Tibial artery (tissue), 4 donors: ENCODE measurements around the gene WNT7A.

Experiments
- DNase-seq, 2 donors: peaks; one replicate each; pipeline ENCODE4 v3.0.0-alpha.2; 2019
- H3K27ac ChIP-seq, 2 donors: fragments of 200-600 bp; sonication (generic) in 1 of 2; 1 replicate in 1 of 2; 2 replicates in 1 of 2; pipeline ENCODE4 v1.5.1; 2018 to 2019; ENCODE audit warnings: mild to moderate bottlenecking in 1 of 2
- H3K27me3 ChIP-seq, 2 donors: fragments of 200-600 bp; sonication (generic) in 1 of 2; one replicate each; pipeline versions ENCODE4 v1.5.1 to v1.6.0; 2016 to 2019
- H3K36me3 ChIP-seq, 3 donors: fragments of 200-600 bp; sonication (generic) in 2 of 3; one replicate each; pipeline ENCODE4 v1.5.1; 2016 to 2019; ENCODE audit warnings: mild to moderate bottlenecking in 2 of 3
- H3K4me1 ChIP-seq, 4 donors: fragments of 200-600 bp; sonication (generic) in 2 of 4; 1 replicate in 3 of 4; 2 replicates in 1 of 4; pipeline ENCODE4 v1.5.1; 2016 to 2019
- H3K4me3 ChIP-seq, 2 donors: fragments of 200-600 bp; sonication (generic) in 1 of 2; 1 replicate in 1 of 2; 2 replicates in 1 of 2; pipeline ENCODE4 v1.5.1; 2018 to 2019; ENCODE audit warnings: mild to moderate bottlenecking in 2 of 2
- H3K9me3 ChIP-seq, 3 donors: fragments of 200-600 bp; sonication (generic) in 1 of 3; one replicate each; pipeline ENCODE4 v1.5.1; 2016 to 2019
- intact Hi-C: fragments of 100-400 bp; cut with DNase I; formaldehyde crosslinking; loops from one replicate; pipeline ENCODE4 v1.15.0; 2023; ENCODE audit warnings: low total_unique reads
- TF ChIP-seq, protein P1 (sequence below), 2 experiments: fragments of 200-600 bp in 1 of 2; fragments of 450-650 bp in 1 of 2; IDR thresholded peaks; one replicate each; pipeline ENCODE4 v1.5.1; 2017 to 2019; ENCODE audit warnings: antibody characterized with exemption in 2 of 2, mild to moderate bottlenecking in 1 of 2, moderate library complexity in 1 of 2

Gene WNT7A

DNA sequence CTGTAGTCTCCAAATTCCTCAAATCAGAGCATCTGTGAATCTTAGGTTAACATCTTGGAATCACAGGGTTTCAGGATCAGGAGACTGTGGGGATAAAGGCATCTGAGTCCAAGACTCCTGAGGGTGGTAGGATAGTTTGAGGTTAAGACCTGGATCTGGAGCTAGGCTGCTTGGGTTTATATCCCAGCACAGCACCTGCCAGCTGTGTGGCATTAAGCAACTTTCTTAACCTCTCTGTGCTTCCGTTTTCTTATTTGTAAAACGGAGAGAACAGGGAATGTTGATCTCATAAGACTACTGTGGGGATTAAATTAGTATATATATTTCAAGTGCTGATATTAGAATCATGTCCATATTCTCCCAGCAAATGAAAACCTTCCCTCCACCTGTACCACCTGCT is 33.6 kb downstream of the WNT7A start:
- peaks cover 0 to 40% of the 10 kb centered on the region in 2 donors for H3K27me3 ChIP-seq
- H3K27ac ChIP-seq, result no peak overlapping the region
- intact Hi-C loops, result no loop called here
- no peaks in the 10 kb centered on the region for H3K4me1 ChIP-seq
- DNase-seq, result no peak
- no peak overlapping the region for H3K4me3 ChIP-seq
- no peaks in the 10 kb centered on the region for H3K9me3 ChIP-seq
- no peaks in the 10 kb centered on the region for H3K36me3 ChIP-seq
- TF ChIP-seq, protein P1, sequence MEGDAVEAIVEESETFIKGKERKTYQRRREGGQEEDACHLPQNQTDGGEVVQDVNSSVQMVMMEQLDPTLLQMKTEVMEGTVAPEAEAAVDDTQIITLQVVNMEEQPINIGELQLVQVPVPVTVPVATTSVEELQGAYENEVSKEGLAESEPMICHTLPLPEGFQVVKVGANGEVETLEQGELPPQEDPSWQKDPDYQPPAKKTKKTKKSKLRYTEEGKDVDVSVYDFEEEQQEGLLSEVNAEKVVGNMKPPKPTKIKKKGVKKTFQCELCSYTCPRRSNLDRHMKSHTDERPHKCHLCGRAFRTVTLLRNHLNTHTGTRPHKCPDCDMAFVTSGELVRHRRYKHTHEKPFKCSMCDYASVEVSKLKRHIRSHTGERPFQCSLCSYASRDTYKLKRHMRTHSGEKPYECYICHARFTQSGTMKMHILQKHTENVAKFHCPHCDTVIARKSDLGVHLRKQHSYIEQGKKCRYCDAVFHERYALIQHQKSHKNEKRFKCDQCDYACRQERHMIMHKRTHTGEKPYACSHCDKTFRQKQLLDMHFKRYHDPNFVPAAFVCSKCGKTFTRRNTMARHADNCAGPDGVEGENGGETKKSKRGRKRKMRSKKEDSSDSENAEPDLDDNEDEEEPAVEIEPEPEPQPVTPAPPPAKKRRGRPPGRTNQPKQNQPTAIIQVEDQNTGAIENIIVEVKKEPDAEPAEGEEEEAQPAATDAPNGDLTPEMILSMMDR (IDR thresholded peaks at IDR 0.05), result no peak

DNA sequence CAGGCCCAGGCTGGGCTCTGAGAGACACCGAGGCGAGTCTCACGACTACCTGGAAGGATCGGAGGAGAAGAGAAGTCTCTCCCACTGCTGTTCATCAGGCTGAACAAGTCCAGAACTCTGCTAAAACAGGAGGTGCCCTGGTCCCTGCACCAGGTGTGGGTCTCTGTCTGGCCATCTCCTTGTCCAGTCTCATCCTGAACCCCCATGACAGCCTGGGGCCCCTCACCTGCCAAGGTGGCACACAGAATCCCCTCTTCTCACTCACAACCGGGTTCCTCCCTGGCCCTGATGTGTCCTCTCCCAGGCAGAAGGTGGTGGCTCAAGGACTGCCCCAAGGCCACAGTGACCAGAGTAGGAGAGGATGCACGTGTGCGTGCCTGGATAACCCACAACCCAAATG is 34.1 kb downstream of the WNT7A start:
- Histone ChIP-seq H3K4me1 (no peaks in the 10 kb centered on the region), H3K27ac (no peak overlapping the region), H3K9me3 (no peaks in the 10 kb centered on the region), H3K27me3 (peaks cover 0 to 37% of the 10 kb centered on the region in 2 donors), H3K36me3 (no peaks in the 10 kb centered on the region), H3K4me3 (no peak overlapping the region)
- TF ChIP-seq, protein P1 (IDR thresholded peaks at IDR 0.05), result no peak
- intact Hi-C loops, result no loop called here
- no peak for DNase-seq

DNA sequence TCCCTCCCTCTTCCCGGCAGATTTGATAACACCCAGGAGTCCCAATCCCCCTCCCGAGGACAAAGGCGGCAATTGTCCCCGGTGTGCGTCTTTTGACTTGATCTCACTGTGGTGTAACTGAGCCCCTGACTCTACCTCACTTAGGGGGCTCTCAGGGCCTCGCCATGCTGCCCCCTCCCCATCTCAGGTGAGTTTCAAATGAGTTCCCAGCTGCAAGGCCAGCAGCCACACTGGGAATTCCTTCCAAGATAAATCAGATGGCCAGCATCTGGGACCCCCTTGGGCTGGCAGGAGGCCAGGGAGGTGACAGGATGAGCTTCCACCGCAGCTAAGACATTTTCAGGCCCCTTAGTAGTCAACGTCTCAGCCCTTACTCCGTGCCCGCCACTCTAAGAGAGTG is 35.0 kb downstream of the WNT7A start:
- no peaks in the 10 kb centered on the region for H3K9me3 ChIP-seq
- no peak overlapping the region for H3K4me3 ChIP-seq
- H3K36me3 ChIP-seq, result no peaks in the 10 kb centered on the region
- TF ChIP-seq, protein P1 (IDR thresholded peaks at IDR 0.05), result no peak
- H3K27me3 ChIP-seq, result peaks cover 0 to 33% of the 10 kb centered on the region in 2 donors
- no peaks in the 10 kb centered on the region for H3K4me1 ChIP-seq
- DNase-seq, result no peak
- intact Hi-C loops, result no loop called here
- no peak overlapping the region for H3K27ac ChIP-seq

DNA sequence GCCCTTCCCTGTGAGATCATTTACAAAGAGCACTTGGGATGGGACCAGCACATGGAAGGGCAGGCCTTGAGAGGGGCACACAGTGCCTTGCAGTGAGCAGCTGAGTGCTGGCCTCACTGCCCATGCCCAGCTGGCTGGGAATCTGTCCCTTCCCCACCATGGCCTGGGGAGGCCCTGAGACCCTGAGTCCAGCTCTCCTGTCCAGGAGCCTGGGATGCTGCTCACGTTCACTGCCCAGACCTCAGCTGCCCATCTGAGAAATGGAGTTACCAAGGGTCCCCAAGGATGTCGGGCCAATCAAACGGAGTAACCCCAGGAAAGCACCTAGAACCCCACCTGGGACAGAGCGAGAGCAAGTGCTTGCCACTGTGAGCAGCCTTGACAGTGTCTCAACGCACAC is 35.6 kb downstream of the WNT7A start:
- H3K36me3 ChIP-seq, result no peaks in the 10 kb centered on the region
- intact Hi-C loops, result no loop called here
- no peaks in the 10 kb centered on the region for H3K9me3 ChIP-seq
- peaks cover 0 to 33% of the 10 kb centered on the region in 2 donors for H3K27me3 ChIP-seq
- H3K4me3 ChIP-seq, result no peak overlapping the region
- no peak overlapping the region for H3K27ac ChIP-seq
- H3K4me1 ChIP-seq, result no peaks in the 10 kb centered on the region
- no peak for DNase-seq
- TF ChIP-seq, protein P1 (IDR thresholded peaks at IDR 0.05), result no peak

DNA sequence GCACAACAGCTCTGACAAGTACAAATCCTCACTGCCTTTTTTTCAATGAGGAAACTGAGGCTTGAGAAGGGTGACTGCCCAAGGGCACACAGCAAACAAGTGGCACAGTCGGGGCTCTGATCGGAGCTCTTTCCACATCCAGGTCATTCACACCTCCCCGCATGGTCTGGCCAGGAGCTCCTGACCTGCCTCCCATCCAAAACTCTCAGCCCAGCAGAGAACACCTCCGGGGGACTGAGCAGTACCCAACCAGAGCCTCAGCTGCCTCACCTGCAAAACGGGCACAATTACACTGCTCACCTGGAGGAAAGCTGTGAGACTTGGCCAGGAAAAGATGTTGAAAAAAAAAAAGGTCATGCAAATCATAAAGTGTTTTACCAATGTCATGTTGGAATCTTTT is 36.5 kb downstream of the WNT7A start:
- TF ChIP-seq, protein P1 (IDR thresholded peaks at IDR 0.05), result no peak
- H3K9me3 ChIP-seq, result no peaks in the 10 kb centered on the region
- H3K27ac ChIP-seq, result no peak overlapping the region
- H3K36me3 ChIP-seq, result no peaks in the 10 kb centered on the region
- no peaks in the 10 kb centered on the region for H3K4me1 ChIP-seq
- H3K4me3 ChIP-seq, result no peak overlapping the region
- intact Hi-C loops, result no loop called here
- H3K27me3 ChIP-seq, result peaks cover 0 to 33% of the 10 kb centered on the region in 2 donors
- no peak for DNase-seq

DNA sequence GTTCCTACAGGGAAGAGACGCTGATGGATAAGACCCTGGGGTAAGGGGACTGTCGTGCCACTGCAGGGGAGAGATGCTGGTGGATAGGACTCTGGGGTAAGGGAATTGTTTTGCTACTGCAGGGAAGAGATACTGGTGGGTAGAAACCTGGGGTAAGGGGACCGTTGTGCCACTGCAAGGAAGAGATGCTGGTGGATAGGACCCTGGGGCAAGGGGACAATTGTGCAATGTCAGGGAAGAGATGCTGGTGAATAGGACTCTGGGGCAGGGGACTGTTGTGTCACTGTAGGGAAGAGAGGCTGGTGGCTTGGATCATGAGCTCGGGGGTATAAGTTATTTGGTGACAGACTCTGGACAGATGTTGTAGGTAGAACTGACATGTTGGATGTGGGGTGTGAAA is 37.6 kb downstream of the WNT7A start:
- TF ChIP-seq, protein P1 (IDR thresholded peaks at IDR 0.05), result no peak
- H3K27ac ChIP-seq, result no peak overlapping the region
- H3K27me3 ChIP-seq, result peaks cover 0 to 33% of the 10 kb centered on the region in 2 donors
- DNase-seq, result no peak
- no peaks in the 10 kb centered on the region for H3K4me1 ChIP-seq
- H3K4me3 ChIP-seq, result no peak overlapping the region
- no peaks in the 10 kb centered on the region for H3K9me3 ChIP-seq
- intact Hi-C loops, result no loop called here
- no peaks in the 10 kb centered on the region for H3K36me3 ChIP-seq
